Hepatocyte (in vitro differentiated cells): ENCODE data around the gene COLQ. TPM values are rescaled to one million over a fixed set of nuclear protein-coding genes. Genes with fewer than 3 reads are reported as not detected.

ENCODE experiments used
- DNase-seq: peaks from one replicate; pipeline ENCODE4 v3.0.0-alpha.2; 2016; ENCODE audit warnings: low spot score
- H2AFZ ChIP-seq: fragments of 200-600 bp; sonication (generic); 2 replicates; pipeline ENCODE4 v1.6.0; 2016; ENCODE audit warnings: antibody characterized with exemption, mild to moderate bottlenecking
- H3K27ac ChIP-seq: fragments of 200-600 bp; sonication (generic); 2 replicates; pipeline ENCODE4 v1.5.1; 2016; ENCODE audit warnings: mild to moderate bottlenecking
- H3K27me3 ChIP-seq: fragments of 200-600 bp; sonication (generic); 2 replicates; pipeline ENCODE4 v1.6.1; 2016
- H3K36me3 ChIP-seq: fragments of 200-600 bp; sonication (generic); replicated peaks from 2 replicates; pipeline ENCODE4 v1.5.1; 2016; ENCODE audit warnings: low read depth; ENCODE audit not compliant: insufficient read depth
- H3K4me1 ChIP-seq: fragments of 200-600 bp; sonication (generic); 2 replicates; pipeline ENCODE4 v1.5.1; 2016; ENCODE audit warnings: mild to moderate bottlenecking, moderate library complexity; ENCODE audit not compliant: insufficient read depth
- H3K4me2 ChIP-seq: fragments of 200-600 bp; sonication (generic); 2 replicates; pipeline ENCODE4 v1.6.0; 2016
- H3K4me3 ChIP-seq: fragments of 200-600 bp; sonication (generic); 2 replicates; pipeline ENCODE4 v1.5.1; 2016; ENCODE audit warnings: mild to moderate bottlenecking
- H3K79me2 ChIP-seq: fragments of 200-600 bp; sonication (generic); 2 replicates; pipeline ENCODE4 v1.6.0; 2017; ENCODE audit warnings: mild to moderate bottlenecking
- H3K9me2 ChIP-seq: fragments of 200-600 bp; sonication (generic); replicated peaks from 2 replicates; pipeline ENCODE4 v1.6.0; 2017; ENCODE audit warnings: mild to moderate bottlenecking; ENCODE audit not compliant: insufficient read depth
- H3K9me3 ChIP-seq: fragments of 200-600 bp; sonication (generic); 2 replicates; pipeline ENCODE4 v1.5.1; 2016; ENCODE audit warnings: low read depth, mild to moderate bottlenecking
- H4K20me1 ChIP-seq: fragments of 200-600 bp; sonication (generic); 2 replicates; pipeline ENCODE4 v1.6.0; 2016; ENCODE audit warnings: mild to moderate bottlenecking; ENCODE audit not compliant: insufficient read depth, poor library complexity, severe bottlenecking
- EZH2 ChIP-seq: fragments of 200-600 bp; sonication (generic); IDR thresholded peaks from 2 replicates; pipeline ENCODE4 v1.6.1; 2016; ENCODE audit warnings: antibody characterized with exemption, mild to moderate bottlenecking, borderline replicate concordance
- EZH2phosphoT487 ChIP-seq: fragments of 200-600 bp; sonication (generic); IDR thresholded peaks from one replicate; pipeline ENCODE4 v1.6.1; 2018; ENCODE audit warnings: antibody characterized with exemption, mild to moderate bottlenecking, low read depth, moderate library complexity; ENCODE audit not compliant: unreplicated experiment, severe bottlenecking
- WGBS: methylation state at CpG from one replicate; pipeline ENCODE4 v1.1.6; 2016; ENCODE audit warnings: low lambda C conversion rate; ENCODE audit errors: missing lambda C conversion rate; 5-methylcytosine and 5-hydroxymethylcytosine counted together
- polyA plus RNA-seq: library from polyadenylated mRNA; unstranded; fragments of >200 nt; fragmentation: Nextera tagmentation; extraction: Ambion mirVana; gene quantifications from 2 replicates; pipeline ENCODE4 v1.2.1, GENCODE V29; 2016
- total RNA-seq: library from RNA; depleted of rRNA; stranded (reverse); fragments of >200 nt; gene quantifications from 2 replicates; pipeline ENCODE4 v1.2.3, GENCODE V29; 2014
- TF ChIP-seq, protein P1 (sequence below): fragments of 200-600 bp; sonication (generic); IDR thresholded peaks from 2 replicates; pipeline ENCODE4 v1.5.1; 2016; ENCODE audit warnings: antibody characterized with exemption, mild to moderate bottlenecking; ENCODE audit not compliant: poor library complexity

COLQ gene
- total and polyA plus RNA-seq, 2 experiments from 2014 or later, result 0.27 to 0.73 TPM

DNA sequence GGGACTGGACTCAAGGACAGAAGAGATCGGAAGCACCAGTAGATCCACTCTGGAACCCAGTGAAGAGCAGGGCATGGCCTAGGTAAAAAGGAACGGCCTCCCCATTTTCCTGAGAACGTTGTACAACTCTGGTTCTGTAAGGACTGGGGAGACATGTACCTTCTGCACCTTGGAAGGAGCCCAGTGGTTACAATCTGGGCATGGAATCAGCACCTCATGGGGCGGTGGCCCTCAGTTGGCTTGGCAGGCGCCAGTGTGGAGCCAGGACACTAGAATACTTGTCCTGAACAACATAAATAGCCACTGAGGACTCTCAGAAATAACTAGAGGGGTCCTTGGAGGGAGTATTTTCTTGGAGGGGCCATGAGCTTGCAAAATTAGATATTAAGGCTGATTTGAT is 68.5 kb downstream of the COLQ start:
- WGBS, result 95% methylated on average over 5 of the region's 5 CpGs
- no peak overlapping the region for H3K27ac ChIP-seq
- no peaks in the 10 kb centered on the region for H3K79me2 ChIP-seq
- no peaks in the 10 kb centered on the region for H3K9me2 ChIP-seq
- TF ChIP-seq EZH2 (no peak), EZH2phosphoT487 (no peak)
- TF ChIP-seq, protein P1, sequence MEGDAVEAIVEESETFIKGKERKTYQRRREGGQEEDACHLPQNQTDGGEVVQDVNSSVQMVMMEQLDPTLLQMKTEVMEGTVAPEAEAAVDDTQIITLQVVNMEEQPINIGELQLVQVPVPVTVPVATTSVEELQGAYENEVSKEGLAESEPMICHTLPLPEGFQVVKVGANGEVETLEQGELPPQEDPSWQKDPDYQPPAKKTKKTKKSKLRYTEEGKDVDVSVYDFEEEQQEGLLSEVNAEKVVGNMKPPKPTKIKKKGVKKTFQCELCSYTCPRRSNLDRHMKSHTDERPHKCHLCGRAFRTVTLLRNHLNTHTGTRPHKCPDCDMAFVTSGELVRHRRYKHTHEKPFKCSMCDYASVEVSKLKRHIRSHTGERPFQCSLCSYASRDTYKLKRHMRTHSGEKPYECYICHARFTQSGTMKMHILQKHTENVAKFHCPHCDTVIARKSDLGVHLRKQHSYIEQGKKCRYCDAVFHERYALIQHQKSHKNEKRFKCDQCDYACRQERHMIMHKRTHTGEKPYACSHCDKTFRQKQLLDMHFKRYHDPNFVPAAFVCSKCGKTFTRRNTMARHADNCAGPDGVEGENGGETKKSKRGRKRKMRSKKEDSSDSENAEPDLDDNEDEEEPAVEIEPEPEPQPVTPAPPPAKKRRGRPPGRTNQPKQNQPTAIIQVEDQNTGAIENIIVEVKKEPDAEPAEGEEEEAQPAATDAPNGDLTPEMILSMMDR, result no peak
- H3K4me2 ChIP-seq, result no peak overlapping the region
- H3K36me3 ChIP-seq, result no peaks in the 10 kb centered on the region
- H3K4me1 ChIP-seq, result no peaks in the 10 kb centered on the region
- DNase-seq, result no peak
- H4K20me1 ChIP-seq, result no peaks in the 10 kb centered on the region
- H3K27me3 ChIP-seq, result no peaks in the 10 kb centered on the region
- no peaks in the 10 kb centered on the region for H3K9me3 ChIP-seq
- H2AFZ ChIP-seq, result no peak overlapping the region
- H3K4me3 ChIP-seq, result no peak overlapping the region

DNA sequence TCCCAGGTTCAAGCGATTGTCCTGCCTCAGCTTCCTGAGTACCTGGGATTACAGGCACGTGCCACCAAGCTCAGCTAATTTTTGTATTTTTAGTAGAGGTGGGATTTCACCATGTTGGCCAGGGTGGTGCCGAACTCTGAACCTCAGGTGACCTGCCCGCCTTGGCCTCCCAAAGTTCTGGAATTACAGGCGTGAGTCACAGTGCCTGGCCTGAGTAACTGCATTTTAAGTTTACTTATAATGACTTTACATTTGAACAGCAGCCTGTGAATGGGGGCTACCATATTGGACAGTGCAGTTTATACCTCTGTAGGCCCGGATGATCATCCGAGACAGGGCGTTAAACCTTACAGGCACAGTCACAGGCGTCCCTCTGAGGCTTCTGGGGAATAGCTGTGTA is 69.3 kb downstream of the COLQ start:
- TF ChIP-seq, protein P1, result no peak
- Histone ChIP-seq H2AFZ (no peak overlapping the region), H3K79me2 (no peaks in the 10 kb centered on the region), H3K27ac (no peak overlapping the region), H3K27me3 (no peaks in the 10 kb centered on the region), H3K4me1 (no peaks in the 10 kb centered on the region), H4K20me1 (no peaks in the 10 kb centered on the region), H3K9me2 (no peaks in the 10 kb centered on the region), H3K4me3 (no peak overlapping the region), H3K4me2 (no peak overlapping the region), H3K9me3 (no peaks in the 10 kb centered on the region), H3K36me3 (no peaks in the 10 kb centered on the region)
- WGBS, result 84% methylated on average over 9 of the region's 9 CpGs
- DNase-seq, result no peak

DNA sequence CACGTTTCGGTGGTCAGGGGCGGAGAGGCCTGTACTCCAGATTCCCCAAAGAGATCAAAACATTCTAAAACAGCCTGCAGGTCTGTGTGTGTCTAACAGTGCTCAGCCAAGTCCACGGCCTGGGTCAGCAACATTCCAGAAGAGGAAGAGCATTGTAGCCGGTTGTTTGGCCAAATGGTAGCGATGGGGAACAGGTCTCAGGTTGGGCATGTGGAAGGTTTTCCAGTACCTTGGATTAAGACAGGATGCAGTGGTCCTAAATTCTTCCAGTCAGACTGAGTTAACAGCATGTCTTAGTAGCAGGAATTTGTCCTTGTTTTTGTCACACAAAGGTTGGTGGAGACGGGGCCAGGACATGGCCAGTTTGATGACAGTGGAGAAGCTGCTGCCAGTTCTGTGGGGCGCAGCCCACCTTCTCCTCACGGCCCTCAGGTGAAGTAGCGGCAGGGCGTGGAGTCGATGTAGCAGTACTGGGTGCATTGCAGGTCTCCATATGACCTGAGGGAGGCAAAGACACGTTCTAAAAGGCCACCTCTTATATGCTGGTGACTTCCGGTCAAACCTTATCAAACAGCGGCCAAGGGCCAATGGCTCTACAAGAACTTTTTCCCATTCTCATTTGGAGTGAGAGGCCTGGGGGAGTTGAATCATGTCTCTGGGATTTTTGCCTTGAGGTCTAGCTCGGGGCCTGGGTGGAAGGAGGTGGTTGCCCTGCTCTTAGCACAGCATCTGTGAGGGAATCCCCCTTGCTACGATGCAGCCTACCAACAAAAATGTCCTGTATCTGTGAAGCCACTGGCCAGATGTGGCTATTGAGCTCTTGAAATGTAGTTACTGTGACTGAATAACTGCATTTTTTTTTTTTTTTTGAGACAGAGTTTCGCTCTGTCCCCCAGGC is 70.0 kb downstream of the COLQ start:
- DNase-seq, result no peak
- Histone ChIP-seq H2AFZ (no peak overlapping the region), H3K9me3 (no peaks in the 10 kb centered on the region), H3K4me3 (no peak overlapping the region), H3K27ac (no peak overlapping the region), H3K4me1 (no peaks in the 10 kb centered on the region), H3K79me2 (no peaks in the 10 kb centered on the region), H3K4me2 (no peak overlapping the region), H3K9me2 (no peaks in the 10 kb centered on the region), H4K20me1 (no peaks in the 10 kb centered on the region), H3K27me3 (no peaks in the 10 kb centered on the region), H3K36me3 (no peaks in the 10 kb centered on the region)
- TF ChIP-seq EZH2phosphoT487, result no peak
- TF ChIP-seq EZH2, result no peak
- TF ChIP-seq, protein P1, result no peak
- 90% methylated on average over 18 of the region's 18 CpGs for WGBS
